TTC549 (cell line): ENCODE measurements around the gene TMC5.
"Not testable (repeated sequence)": the region's sequence is repeated elsewhere in the genome, so short reads cannot be mapped to it uniquely, and the experiment has no call there.

Source experiments
- FAIRE-seq: peaks from 2 replicates; lab custom pipeline; 2012; peaks lifted over from hg19 to GRCh38; lab: Jason Lieb, UNC

Gene TMC5, protein sequence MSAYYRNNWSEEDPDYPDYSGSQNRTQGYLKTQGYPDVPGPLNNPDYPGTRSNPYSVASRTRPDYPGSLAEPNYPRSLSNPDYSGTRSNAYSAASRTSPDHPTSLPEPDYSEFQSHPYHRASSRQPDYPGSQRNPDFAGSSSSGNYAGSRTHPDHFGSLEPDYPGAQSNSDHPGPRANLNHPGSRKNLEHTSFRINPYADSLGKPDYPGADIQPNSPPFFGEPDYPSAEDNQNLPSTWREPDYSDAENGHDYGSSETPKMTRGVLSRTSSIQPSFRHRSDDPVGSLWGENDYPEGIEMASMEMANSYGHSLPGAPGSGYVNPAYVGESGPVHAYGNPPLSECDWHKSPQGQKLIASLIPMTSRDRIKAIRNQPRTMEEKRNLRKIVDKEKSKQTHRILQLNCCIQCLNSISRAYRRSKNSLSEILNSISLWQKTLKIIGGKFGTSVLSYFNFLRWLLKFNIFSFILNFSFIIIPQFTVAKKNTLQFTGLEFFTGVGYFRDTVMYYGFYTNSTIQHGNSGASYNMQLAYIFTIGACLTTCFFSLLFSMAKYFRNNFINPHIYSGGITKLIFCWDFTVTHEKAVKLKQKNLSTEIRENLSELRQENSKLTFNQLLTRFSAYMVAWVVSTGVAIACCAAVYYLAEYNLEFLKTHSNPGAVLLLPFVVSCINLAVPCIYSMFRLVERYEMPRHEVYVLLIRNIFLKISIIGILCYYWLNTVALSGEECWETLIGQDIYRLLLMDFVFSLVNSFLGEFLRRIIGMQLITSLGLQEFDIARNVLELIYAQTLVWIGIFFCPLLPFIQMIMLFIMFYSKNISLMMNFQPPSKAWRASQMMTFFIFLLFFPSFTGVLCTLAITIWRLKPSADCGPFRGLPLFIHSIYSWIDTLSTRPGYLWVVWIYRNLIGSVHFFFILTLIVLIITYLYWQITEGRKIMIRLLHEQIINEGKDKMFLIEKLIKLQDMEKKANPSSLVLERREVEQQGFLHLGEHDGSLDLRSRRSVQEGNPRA

DNA sequence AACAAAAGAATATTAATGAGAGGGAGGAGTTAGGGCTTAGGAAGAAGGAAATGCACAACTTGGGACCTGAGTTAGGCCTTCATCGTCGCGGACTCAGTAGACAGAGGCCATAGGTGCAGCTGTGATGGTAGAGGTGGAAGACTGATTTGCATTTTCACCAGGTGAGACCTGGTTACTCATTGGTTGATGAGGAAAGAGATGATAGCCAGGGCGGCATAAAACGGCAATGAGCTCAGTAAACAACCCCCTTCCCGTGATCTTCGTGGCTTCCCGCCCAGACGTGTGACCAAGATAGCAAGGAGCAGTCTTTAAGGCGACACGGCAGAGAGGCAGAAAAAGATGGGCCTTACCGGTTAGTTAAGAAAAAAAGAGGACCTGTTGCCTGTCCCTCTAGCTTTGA lies at the start of gene TMC5:
TMC5 (plus strand) TSS at position 244 of the 400 bp plus-strand sequence. CDS start 22,156 bp downstream, outside the sequence.
- FAIRE-seq: no peak

DNA sequence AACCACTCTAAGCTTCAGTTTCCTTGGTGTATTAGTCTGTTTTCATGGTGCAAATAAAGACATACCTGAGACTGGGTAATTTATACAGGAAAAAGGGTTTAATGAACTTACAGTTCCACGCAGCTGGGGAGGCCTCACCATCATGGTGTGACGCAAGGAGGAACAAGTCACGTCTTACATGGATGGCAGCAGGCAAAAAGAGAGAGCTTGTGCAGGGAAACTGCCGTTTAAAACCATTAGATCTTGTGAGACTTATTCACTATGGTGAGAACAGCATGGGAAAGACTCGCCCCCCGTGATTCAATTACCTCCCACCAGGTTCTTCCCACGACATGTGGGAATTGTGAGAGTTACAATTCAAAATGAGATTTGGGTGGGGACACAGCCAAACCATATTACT lies 45.1 kb upstream of the TMC5 start:
- FAIRE-seq: not testable (repeated sequence)

DNA sequence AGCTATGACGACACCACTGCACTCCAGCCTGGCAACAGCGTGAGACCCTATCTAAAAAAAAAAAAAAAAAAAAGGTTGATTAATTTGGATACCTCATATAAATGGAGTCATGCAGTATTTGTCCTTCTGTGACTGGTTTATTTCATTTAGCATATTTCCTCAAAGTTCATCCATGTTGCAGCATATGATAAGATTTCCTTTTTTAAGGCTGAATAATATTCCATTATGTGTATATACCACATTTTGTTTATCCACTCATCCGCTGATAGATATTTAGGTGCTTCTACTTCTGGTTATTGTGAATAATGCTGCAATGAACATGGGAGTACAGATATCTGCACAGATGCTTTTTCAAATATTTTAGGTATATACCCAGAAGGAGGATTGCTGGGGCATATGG lies 43.3 kb upstream of the TMC5 start:
- no peak for FAIRE-seq

DNA sequence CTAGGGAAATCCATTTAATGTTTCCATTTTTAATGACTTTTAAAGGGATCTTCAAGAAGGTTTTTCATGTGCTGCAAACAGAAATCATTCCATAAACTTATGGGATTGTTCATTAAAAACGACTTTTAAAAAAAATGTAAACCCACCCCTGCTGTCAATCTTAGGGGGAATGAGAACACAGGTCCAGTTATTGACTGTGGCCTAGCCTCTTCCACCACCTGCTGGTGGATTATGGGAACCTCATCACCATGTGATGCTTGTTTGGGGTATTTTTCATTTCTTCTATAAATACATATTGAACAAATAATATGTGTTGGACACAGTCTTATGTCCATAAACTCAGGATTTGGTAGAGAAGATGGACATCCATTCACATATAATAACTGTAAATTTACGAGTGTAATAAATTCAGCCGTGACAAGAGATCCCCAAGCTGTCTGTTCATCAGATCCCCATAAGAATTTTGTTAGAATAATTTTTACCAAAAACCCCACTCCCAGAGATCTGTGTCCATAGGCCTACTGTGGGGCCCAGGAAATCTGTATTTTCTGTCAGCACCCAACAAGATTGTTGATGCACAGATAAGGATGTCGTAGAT lies 42.0 kb upstream of the TMC5 start:
- FAIRE-seq: peak; percentile 41

DNA sequence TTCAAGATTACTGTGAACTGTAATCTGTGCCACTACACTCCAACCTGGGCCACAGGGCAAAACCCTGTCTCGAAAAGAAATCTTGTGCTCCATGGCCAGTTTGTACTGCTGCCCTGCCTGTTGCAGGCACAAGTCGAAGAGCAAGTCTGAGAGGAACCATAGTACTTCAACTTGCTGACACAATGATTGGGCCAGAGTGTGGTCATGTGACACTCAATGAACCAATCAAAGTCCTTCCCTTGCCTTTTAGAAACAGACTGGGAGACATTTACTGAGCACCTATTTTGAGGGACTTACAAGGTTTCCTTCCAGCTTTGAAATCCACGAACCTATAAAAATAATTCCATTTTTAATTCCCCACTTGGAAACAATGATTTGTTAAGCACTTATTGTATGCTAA lies 39.8 kb upstream of the TMC5 start:
- no peak for FAIRE-seq

DNA sequence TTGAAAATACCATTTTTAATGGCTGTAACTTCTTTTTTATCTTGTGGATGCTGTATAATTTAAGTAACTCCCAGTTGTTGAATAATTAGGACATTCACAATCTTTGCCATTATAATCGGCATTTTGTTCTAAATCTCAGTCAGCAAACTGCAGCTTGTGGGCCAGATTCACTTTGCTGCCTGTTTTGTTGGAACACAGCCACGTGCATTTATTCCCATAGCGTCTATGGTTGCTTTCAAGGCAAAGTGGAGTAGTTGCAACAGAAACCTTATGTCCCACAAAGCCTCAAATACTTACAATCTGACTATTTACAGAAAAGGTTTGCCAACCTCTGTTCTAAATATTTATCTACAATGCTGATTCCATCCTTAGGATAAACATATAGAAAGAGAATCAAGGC lies 39.2 kb upstream of the TMC5 start:
- FAIRE-seq: no peak

DNA sequence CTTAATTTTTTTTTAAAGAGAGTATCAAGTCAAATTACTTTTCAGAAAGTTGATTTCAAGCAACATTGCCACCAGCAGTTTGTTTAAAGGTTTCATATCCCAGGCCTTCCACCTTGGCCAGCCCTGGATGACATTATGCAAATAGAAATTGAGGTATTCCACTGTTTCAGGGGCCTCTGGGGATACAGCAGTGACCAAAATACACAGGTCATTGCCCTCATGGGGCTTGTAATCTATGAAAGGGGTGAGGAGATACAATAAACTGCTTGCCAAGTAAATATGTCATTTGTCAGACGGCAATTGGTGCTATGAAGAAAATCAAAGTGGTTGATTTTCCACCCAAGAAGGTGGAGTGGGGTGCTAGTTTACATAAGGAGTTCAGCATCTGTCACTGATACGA lies 37.8 kb upstream of the TMC5 start:
- no peak for FAIRE-seq

DNA sequence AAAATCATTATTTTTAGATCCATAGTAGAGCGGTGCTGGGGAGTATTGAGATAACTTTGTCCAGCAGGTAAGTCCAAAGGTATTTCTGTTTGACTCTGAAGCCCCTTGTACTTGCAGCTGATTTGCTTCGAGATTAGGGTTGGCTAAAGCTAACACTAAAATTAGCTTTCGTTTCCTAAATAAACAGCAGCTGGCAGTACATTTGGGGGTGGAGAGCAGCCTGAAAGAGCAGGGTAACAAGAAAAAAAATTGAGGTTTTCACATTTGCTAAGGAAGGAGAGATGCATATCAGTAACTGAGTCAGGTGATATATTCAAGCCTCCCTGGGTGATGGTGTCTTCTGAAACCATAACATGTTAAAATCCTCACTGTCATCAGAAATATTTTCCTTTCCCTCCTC lies 37.4 kb upstream of the TMC5 start:
- FAIRE-seq: no peak

DNA sequence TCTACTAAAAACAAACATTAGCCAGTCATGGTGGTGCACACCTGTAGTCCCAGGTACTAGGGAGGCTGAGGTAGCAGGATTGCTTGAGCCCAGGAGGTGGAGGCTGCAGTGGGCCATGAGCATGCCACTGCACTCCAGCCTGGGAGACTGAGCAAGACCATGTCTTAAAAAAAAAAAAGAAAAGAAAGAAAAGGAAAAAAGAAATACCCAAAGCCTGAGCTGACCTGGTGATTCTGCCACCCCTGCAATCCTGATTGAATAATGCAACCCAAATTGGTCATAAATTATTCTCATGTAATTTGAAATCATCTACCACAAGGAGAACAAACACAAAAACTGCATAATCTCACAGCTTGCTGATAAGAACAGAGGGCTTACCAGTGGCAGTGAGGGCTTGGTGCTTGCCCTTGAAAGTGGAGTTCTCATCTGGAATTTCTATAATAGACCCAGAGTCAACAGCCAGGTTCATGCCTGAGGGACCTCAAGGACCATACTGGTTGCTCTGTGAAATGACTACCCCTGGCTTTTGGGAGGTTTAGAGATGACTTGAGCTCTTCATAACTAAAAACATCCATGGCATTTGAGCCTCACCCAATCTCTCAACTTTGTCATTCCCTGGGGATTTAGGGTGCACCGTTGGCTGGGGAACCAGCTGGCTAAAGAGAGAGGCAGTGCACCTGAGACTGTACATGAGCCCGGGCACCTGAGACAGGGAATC lies 35.4 kb upstream of the TMC5 start:
- FAIRE-seq: no peak

DNA sequence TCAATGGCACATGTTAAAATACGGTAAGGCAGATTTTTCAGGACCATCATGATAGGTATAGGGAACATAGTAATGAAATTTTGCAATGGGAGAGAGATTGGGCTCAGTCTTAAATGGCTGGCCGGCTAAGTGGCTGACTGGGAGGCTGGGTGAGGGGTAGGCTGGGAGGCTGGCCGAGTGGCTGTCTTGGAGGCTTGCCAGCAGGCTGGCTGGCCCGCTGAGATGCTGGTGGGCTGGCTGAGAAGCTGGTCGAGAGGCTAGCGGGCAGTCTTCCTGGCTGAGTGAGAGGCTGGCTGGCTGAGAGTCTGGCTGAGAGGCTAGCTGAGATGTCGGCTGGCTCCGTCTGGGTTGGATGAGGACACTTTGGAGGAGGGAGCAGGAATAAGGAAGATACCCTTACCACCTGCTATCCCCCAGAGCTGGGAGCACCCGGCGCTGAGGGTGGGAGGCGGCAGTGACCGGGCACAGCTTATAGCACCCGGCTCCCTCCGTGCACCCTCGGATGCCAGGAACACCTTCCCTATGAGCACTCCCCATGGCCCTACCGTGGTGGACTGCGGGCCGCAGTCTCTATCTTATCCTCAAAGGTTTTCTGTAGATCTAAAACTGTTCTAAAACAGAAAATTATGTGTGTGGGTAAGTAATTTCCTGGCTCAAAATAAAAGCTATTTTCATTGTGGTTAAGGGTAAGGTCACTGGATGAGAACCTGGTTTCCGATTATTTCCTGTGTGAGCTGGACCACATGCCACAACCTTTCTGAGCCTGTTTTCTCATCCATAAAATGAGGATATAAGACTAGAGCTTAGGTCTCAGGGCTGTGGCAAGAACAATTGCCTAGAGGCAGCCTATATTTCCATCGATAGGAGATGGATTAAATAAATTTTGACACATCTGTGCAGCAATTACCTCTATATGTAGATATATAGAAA lies 34.5 kb upstream of the TMC5 start:
- no peak for FAIRE-seq

DNA sequence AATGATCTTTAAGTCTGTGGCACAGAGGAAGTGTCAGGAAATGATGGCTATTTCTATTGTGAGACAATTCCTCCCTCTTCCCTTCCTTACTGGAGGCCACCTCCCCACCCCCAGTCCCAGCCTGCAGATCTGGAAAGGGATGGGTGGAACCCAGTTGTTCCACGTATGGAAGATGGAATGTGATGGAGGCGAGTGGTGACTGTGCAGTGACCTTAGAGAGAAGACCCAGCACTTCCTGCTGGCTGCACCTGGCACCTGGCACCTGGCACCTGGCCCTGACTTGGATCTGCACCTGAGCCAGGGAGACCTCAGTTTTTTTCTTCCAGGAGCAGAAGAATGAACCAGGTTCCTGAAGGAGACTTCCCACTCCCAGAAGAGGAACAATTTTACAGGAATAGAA lies 33.0 kb upstream of the TMC5 start:
- no peak for FAIRE-seq

DNA sequence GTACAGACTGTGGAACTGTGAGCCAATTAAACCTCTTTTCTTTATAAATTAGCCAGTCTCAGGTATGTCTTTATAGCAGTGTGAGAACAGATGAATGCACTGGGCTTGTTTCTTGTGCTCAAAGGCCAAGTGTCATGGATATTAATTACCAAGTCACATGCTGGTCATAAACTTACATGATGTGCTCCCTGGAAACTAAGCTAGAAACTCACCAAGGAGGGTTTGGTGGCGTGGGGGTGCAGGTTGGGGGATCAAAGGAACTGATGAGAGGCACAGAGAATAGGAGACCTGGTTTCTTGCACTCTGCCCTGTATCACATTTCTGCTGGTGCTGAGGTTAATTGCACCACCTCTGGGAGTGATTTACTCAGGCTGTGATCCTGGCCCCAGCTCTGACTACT lies 31.2 kb upstream of the TMC5 start:
- no peak for FAIRE-seq

DNA sequence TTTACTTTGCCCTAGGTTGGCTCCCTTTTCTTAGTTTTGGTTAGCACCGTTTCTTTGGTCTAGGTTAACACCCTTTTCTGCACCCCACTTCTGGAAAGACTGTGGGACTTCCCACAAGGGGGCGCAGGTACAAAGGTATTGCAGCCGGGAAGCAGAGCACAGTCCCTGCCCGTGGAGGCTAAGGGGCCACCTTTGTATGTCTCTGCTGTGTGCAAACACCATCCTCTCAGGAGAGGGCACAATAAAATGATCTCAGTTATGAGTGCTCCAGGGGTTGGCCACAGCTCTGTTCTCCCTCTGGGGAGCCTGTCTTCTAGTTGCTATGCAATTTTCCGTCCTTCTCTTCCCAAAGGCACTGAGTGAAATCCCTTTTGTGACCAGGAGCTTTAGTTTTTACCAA lies 28.4 kb upstream of the TMC5 start:
- FAIRE-seq: no peak

DNA sequence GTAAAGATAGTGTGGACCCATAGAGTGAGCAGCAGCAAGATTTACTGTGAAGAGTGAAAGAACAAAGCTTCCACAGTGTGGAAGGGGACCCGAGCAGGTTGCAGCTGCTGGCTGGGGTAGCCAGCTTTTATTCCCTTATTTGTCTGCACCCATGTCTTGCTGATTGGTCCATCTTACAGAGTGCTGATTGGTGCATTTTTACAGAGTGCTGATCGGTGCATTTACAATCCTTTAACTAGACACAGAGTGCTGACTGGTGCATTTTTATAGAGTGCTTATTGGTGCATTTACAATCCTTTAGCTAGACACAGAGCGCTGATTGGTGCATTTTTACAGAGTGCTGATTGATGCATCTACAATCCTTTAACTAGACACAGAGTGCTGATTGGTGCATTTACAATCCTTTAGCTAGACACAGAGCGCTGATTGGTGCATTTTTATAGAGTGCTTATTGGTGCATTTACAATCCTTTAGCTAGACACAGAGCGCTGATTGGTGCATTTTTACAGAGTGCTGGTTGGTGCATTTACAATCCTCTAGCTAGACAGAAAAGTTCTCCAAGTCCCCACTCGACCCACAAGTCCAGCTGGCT lies 26.4 kb upstream of the TMC5 start:
- not testable (repeated sequence) for FAIRE-seq

DNA sequence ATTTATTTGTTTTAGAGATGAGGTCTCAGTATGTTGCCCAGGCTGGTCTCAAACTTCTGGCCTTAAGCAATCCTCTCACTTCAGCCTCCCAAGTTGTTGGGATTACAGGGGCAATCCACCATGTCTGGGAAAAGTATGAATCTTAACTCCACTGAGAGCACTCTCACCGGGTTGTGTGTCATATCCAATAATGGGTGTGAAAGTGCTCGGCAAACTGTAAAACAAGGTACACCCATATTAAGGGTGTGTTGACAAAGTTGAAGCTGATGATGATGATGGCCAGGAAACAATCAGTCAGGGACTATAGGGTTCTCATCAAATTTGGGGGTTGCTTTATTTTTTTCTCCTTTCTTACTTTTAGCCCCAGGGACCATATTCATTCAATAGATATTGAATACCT lies 25.3 kb upstream of the TMC5 start:
- no peak for FAIRE-seq

DNA sequence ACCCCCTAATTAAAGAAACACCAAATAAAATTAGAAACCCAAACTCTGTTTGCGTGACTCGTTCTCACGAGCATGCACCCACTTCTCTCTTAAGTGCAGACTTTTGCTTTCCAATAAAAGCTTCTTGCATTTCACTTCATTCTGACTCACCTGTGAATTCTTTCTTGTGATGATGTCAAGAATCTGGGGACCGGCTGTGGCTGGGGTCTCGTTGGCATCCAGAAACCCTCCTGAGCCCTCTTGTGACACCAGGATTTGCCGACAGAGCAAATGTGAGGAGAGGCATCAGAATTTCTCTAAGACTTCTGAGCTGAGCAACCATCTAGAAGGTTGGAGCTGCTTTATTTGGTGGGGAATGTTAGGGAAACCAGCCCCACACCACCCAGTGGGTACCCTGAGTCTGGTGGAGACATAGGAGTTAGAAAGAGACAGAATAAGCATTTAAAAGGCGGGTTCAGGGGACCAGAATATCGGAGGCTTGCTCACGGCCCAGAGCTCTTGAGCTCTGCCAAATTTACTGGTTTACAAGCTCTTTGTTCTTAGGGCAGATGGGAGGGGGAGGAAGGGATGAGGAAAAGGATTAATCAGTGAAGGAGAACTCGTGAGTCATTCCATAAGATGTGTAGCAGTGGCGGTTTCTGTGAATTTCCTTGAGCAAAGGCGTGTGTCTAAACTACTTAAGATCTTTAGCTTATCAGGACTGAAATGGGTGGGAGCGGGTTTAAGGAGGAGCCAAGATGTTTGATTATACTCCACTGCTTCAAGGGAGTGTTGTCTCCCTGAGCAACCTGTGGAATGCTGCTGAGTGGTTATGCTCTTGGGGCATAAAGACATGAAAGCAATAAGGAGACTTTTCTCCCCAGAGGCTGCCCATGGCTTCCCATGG lies 24.2 kb upstream of the TMC5 start:
- no peak for FAIRE-seq

DNA sequence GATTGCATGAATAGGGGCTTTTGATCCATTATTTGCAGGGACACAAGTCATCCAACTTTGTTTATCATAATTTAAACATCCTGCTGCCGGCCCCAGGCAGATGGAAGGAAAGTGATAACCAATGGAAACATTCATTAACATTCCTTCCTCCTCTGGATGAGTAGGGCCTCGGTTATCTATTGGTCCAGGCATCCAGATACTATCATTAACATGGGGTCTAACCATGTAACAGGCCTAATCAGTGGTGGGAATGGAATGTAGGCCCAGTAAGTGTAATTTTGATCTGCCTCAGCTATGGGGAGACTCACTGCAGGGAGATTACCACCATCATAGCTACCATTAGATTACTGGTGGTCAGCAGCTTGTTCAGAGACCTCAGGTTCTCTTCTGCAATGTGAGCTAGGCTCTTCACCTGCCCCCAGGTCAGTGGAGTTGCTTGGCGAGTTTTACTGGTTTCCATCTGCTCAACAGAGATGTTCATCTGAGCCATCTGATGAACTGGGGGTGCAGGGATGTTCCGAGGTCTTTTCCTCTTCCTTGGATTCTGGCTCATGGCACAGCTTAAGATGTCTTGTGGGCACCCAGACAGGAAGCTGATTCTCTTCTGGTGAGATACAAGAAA lies 21.9 kb upstream of the TMC5 start:
- not testable (repeated sequence) for FAIRE-seq

DNA sequence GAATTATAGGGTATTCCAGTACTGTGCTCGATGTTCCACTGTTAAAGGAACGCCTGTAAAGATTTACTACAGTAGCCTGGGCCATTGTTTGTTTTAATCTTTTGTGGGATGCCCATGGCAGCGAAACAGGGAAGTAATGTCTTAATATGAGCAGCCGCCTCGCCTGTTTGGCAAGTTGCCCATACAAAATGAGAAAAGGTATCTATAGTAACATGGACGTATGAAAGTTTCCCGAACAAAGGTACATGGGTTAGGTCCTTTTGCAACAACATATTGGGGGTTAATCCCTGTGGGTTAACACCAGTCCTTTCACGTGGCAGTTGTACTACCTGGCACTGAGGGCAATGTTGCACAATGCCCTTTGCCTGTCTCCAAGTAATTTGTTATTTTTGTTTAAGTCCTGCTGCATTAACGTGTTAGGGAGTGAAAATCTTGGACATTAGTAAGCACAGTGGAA lies 21.1 kb upstream of the TMC5 start:
- no peak for FAIRE-seq

DNA sequence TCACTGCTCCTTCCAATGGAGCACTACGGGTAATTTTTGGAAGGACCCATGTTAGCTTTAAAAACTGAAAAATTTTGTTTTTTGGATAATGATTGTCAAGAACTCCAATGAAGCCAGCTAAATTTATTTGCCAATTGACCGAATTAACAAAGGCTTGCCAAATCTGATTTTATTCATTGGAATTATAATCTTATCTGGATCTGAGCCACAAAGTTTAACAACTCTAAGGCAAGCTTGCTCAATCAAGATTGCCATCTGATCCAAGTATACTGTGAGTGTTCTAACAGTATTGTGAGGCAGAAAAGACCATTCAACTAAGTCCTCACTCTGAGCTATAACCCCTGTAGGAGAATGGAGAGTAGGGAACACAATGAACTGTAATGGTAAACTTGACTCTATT lies 20.3 kb upstream of the TMC5 start:
- not testable (repeated sequence) for FAIRE-seq
